HG02840 (cell line): ENCODE data around the gene COL5A1.

Experiments used
- ATAC-seq: cut with Tn5 transposase; IDR thresholded peaks from one replicate; pipeline ENCODE4 v1.9.1; 2021; ENCODE audit warnings: mild to moderate bottlenecking, moderate library complexity, moderate number of reproducible peaks; ENCODE audit not compliant: unreplicated experiment, low FRiP score

COL5A1 gene

GRCh38 chr9:134756098-134756497 is 114.5 kb downstream of the COL5A1 start:
- no peak for ATAC-seq

GRCh38 chr9:134757216-134757975 is 115.8 kb downstream of the COL5A1 start:
- ATAC-seq: no peak

- ATAC-seq: no peak
Observed at GRCh38 chr9:134758949-134759607, 117.5 kb downstream of the COL5A1 start.

- ATAC-seq: no peak
Observed at GRCh38 chr9:134759913-134760312, 118.3 kb downstream of the COL5A1 start.

- no peak for ATAC-seq
Observed at GRCh38 chr9:134760750-134761420, 119.3 kb downstream of the COL5A1 start.

- ATAC-seq: no peak
Observed at GRCh38 chr9:134764473-134765269, 123.1 kb downstream of the COL5A1 start.

GRCh38 chr9:134765785-134766184 is 124.2 kb downstream of the COL5A1 start:
- ATAC-seq: no peak

- no peak for ATAC-seq
Observed at GRCh38 chr9:134766587-134766986, 125.0 kb downstream of the COL5A1 start.

GRCh38 chr9:134768332-134768708 is 126.7 kb downstream of the COL5A1 start:
- no peak for ATAC-seq

GRCh38 chr9:134768709-134769351 is 127.2 kb downstream of the COL5A1 start:
- no peak for ATAC-seq

- ATAC-seq: no peak
Observed at GRCh38 chr9:134770972-134771971, 129.7 kb downstream of the COL5A1 start.

- ATAC-seq: no peak
Observed at GRCh38 chr9:134772331-134772730, 130.7 kb downstream of the COL5A1 start.

GRCh38 chr9:134773842-134774241 is 132.2 kb downstream of the COL5A1 start:
- no peak for ATAC-seq

GRCh38 chr9:134774410-134774809 is 132.8 kb downstream of the COL5A1 start:
- ATAC-seq: no peak

GRCh38 chr9:134775081-134775951 is 133.7 kb downstream of the COL5A1 start:
- no peak for ATAC-seq

- ATAC-seq: no peak
Observed at GRCh38 chr9:134776080-134776796, 134.6 kb downstream of the COL5A1 start.

GRCh38 chr9:134777153-134777552 is 135.6 kb downstream of the COL5A1 start:
- ATAC-seq: no peak
